ENCODE data around the gene ADGRE1. TPM values are rescaled to one million over a fixed set of nuclear protein-coding genes. Genes with fewer than 3 reads are reported as not detected.

Gene ADGRE1
- total and polyA plus RNA-seq, 2 of the 4 experiments (the other 2 are of a cell fraction): not detected

DNA sequence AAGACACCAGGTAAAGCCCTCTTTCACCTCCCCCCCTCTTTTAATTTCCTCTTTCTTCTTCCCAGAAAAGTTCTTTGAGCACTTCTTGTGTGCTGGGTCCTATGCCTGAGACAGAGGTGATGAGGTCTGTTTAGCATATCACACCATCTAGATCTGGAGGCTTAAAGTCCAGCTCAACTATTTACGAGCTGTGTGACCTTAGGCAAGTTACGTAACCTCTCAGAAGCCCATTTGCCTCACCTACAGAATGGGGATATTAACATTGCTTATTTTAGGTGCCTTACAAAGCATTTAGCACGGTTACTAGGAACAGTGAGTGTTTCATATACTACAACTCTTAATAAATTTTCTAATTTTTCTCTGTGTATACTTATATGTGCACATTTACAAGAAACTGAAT, 47.7 kb downstream of the ADGRE1 start:
- Histone ChIP-seq H3K27ac (ENCODE audit: insufficient read depth, low read length) (no peak overlapping the region), H4K8ac (ENCODE audit: low read depth in 2 of 2, low read length in 2 of 2) (no peak overlapping the region), H2BK15ac (ENCODE audit: low read depth, low read length) (no peak overlapping the region), H2AFZ (replicated peaks; ENCODE audit: low read length, poor library complexity) (no peak overlapping the region), H2BK120ac (ENCODE audit: low read depth, low read length) (no peak overlapping the region), H4K5ac (ENCODE audit: low read depth, low read length) (no peak overlapping the region), H3K23ac (ENCODE audit: low read depth, low read length) (no peak overlapping the region), H3K4me3 (ENCODE audit: insufficient read depth, low read depth, low read length) (no peak overlapping the region), H4K91ac (ENCODE audit: insufficient read depth, low read depth, low read length) (no peak overlapping the region), H3K36me3 (ENCODE audit: control insufficient read depth, insufficient read depth, low read length) (no peaks in the 10 kb centered on the region), H3K79me1 (ENCODE audit: low read depth in 1 of 2, low read length in 2 of 2) (no peaks in the 10 kb centered on the region), H3K4me2 (ENCODE audit: low read depth, low read length) (no peak overlapping the region), H3K14ac (replicated peaks; ENCODE audit: low read depth, low read length) (no peak overlapping the region), H3K27me3 (ENCODE audit: control insufficient read depth, insufficient read depth, low read length) (no peaks in the 10 kb centered on the region), H4K20me1 (ENCODE audit: insufficient read depth, low read length) (no peaks in the 10 kb centered on the region), H2BK5ac (ENCODE audit: low read depth, low read length, poor library complexity, severe bottlenecking) (no peak overlapping the region), H3K9me1 (ENCODE audit: insufficient read depth, low read length) (no peaks in the 10 kb centered on the region), H3K9me3 (ENCODE audit: control insufficient read depth, insufficient read depth, low read length) (peaks cover 14% of the 10 kb centered on the region), H3K4ac (ENCODE audit: low read depth, low read length) (no peak overlapping the region), H2AK9ac (replicated peaks; ENCODE audit: low read depth, low read length, poor library complexity) (no peak overlapping the region), H3K18ac (ENCODE audit: low read depth, low read length) (no peak overlapping the region), H3K56ac (ENCODE audit: extremely low read depth, insufficient read depth, low read length) (no peak overlapping the region), H2AK5ac (ENCODE audit: low read depth, low read length) (no peak overlapping the region), H3K9ac (ENCODE audit: low read depth, low read length) (no peak overlapping the region), H3K4me1 (ENCODE audit: control insufficient read depth, insufficient read depth, low read length) (no peaks in the 10 kb centered on the region), H2BK20ac (ENCODE audit: low read depth, low read length) (no peak overlapping the region)
- WGBS, 2 experiments (ENCODE audit: extremely low coverage in 2 of 2, insufficient read length in 1 of 2): no CpG with 5 or more reads among the region's 3 CpGs
- TF ChIP-seq MAFK (IDR thresholded peaks at IDR 0.05; ENCODE audit: low read depth, low read length): no peak
- no peak for TF ChIP-seq BHLHE40 (IDR thresholded peaks at IDR 0.05; ENCODE audit: low read depth, low read length)
- TF ChIP-seq, protein P1, sequence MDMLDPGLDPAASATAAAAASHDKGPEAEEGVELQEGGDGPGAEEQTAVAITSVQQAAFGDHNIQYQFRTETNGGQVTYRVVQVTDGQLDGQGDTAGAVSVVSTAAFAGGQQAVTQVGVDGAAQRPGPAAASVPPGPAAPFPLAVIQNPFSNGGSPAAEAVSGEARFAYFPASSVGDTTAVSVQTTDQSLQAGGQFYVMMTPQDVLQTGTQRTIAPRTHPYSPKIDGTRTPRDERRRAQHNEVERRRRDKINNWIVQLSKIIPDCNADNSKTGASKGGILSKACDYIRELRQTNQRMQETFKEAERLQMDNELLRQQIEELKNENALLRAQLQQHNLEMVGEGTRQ (IDR thresholded peaks at IDR 0.05; ENCODE audit: low read depth, low read length): no peak
- TF ChIP-seq RAD21 (IDR thresholded peaks at IDR 0.05; ENCODE audit: low read length): no peak
- ChIA-PET POLR2A (ENCODE audit: unreplicated experiment) (no interaction called here), CTCF (no interaction called here)
- ATAC-seq (ENCODE audit: low read depth): no peak
- no peak for DNase-seq
- no TSS peak for BruUV-seq (replicated peaks)
- in situ Hi-C loops (cut with MboI; ENCODE audit: low sequenced_read_pairs) (no loop called here), intact Hi-C loops (cut with micrococcal nuclease) (no loop called here), dilution Hi-C loops (cut with HindIII; ENCODE audit: low sequenced_read_pairs, unreplicated experiment) (no loop called here)
